H1 (cell line): Measurements from ENCODE around the gene PPM1L. TPM values are rescaled to one million over a fixed set of nuclear protein-coding genes. Genes with fewer than 3 reads are reported as not detected.
A peak's percentile ranks its signal among the peaks of the same experiment; 100 is the strongest.

Source experiments
- CTCF ChIA-PET: fragments of 300-600 bp; sonication (Branson Sonifier 250); formaldehyde crosslinking; loops from one replicate; lab custom pipeline; 2021; ENCODE audit not compliant: partially characterized antibody; lab: Charles Lee
- POLR2A ChIA-PET: fragments of 300-600 bp; sonication (Branson Sonifier 250); formaldehyde crosslinking; loops from one replicate; lab custom pipeline; 2021; ENCODE audit warnings: inconsistent platforms; ENCODE audit not compliant: partially characterized antibody; lab: Charles Lee
- DNase-seq, 2 experiments: peaks; one replicate each; pipeline versions ENCODE4 v3.0.0 to v3.0.0-alpha.2; 2010 to 2022; ENCODE audit warnings: low spot score in 2 of 2, low read depth in 1 of 2, mixed read lengths in 1 of 2
- FAIRE-seq: peaks from 2 replicates; lab custom pipeline; 2011; peaks lifted over from hg19 to GRCh38; lab: Jason Lieb, UNC
- H2AFZ ChIP-seq: 2 replicates; pipeline ENCODE4 v1.8.1; 2012; ENCODE audit warnings: low read length, inconsistent platforms
- H2AK5ac ChIP-seq: 2 replicates; pipeline ENCODE4 v1.6.1; 2013; ENCODE audit warnings: low read depth, low read length
- H2BK120ac ChIP-seq: replicated peaks from 2 replicates; pipeline ENCODE3; 2013; ENCODE audit warnings: low read depth, low read length, inconsistent platforms
- H2BK12ac ChIP-seq: 2 replicates; pipeline ENCODE4 v1.6.1; 2013; ENCODE audit warnings: low read depth, low read length
- H2BK15ac ChIP-seq: 2 replicates; pipeline ENCODE4 v1.6.1; 2013; ENCODE audit warnings: low read length
- H2BK20ac ChIP-seq: 2 replicates; pipeline ENCODE4 v1.6.1; 2013; ENCODE audit warnings: low read length
- H2BK5ac ChIP-seq: 2 replicates; pipeline ENCODE4 v1.6.1; 2013; ENCODE audit warnings: low read depth, low read length
- H3K14ac ChIP-seq: 2 replicates; pipeline ENCODE4 v1.6.1; 2013; ENCODE audit warnings: inconsistent platforms; ENCODE audit not compliant: insufficient read length
- H3K18ac ChIP-seq: 2 replicates; pipeline ENCODE4 v1.6.1; 2013; ENCODE audit warnings: low read length; ENCODE audit errors: extremely low read depth
- H3K23ac ChIP-seq: 2 replicates; pipeline ENCODE4 v1.6.1; 2013; ENCODE audit warnings: inconsistent platforms; ENCODE audit not compliant: insufficient read length
- H3K23me2 ChIP-seq: 2 replicates; pipeline ENCODE4 v1.6.1; 2013; ENCODE audit warnings: low read depth, low read length
- H3K27ac ChIP-seq: 2 replicates; pipeline ENCODE4 v1.6.1; 2011; ENCODE audit warnings: low read depth, low read length, inconsistent platforms
- H3K27me3 ChIP-seq, 4 experiments: replicated peaks in 1 of 4; 1 replicate in 1 of 4; 2 replicates in 3 of 4; pipeline versions ENCODE4 v1.6.1 to v1.8.1; 2011 to 2013; ENCODE audit warnings: low read length in 3 of 4, mild to moderate bottlenecking in 3 of 4, inconsistent platforms in 2 of 4, mixed read lengths in 2 of 4, moderate library complexity in 1 of 4; ENCODE audit not compliant: control insufficient read depth in 3 of 4, insufficient read depth in 3 of 4; ENCODE audit errors: extremely low read depth in 1 of 4
- H3K36me3 ChIP-seq, 4 experiments: 2 replicates each; pipeline versions ENCODE4 v1.6.1 to v1.8.1; 2011 to 2013; ENCODE audit warnings: mild to moderate bottlenecking in 4 of 4, low read length in 3 of 4, moderate library complexity in 2 of 4, control low read depth in 1 of 4, inconsistent platforms in 1 of 4; ENCODE audit not compliant: insufficient read depth in 4 of 4, control insufficient read depth in 2 of 4
- H3K4ac ChIP-seq: replicated peaks from 2 replicates; pipeline ENCODE3; 2013; ENCODE audit warnings: low read length, low read depth, mixed read lengths, inconsistent platforms; ENCODE audit not compliant: insufficient read length
- H3K4me1 ChIP-seq, 4 experiments: replicated peaks in 1 of 4; 1 replicate in 1 of 4; 2 replicates in 3 of 4; pipeline versions ENCODE4 v1.6.1 to v1.8.1; 2011 to 2013; ENCODE audit warnings: low read length in 3 of 4, inconsistent platforms in 2 of 4, mixed read lengths in 1 of 4; ENCODE audit not compliant: insufficient read depth in 4 of 4, control insufficient read depth in 3 of 4
- H3K4me2 ChIP-seq, 2 experiments: 2 replicates each; pipeline versions ENCODE4 v1.6.1 to v1.8.1; 2011 to 2013; ENCODE audit warnings: low read depth in 2 of 2, low read length in 2 of 2, control low read depth in 1 of 2, inconsistent platforms in 1 of 2, mild to moderate bottlenecking in 1 of 2; ENCODE audit not compliant: insufficient read depth in 1 of 2
- H3K4me3 ChIP-seq, 4 experiments: fragments of 200-600, 300-600 bp in 1 of 4; sonication (generic), shearing (Covaris generic), sonication (Bioruptor Twin) in 1 of 4; 2 replicates each; pipeline versions ENCODE4 v1.5.1 to v1.8.1; 2011 to 2016; ENCODE audit warnings: low read length in 4 of 4, low read depth in 3 of 4, control low read depth in 2 of 4, inconsistent platforms in 2 of 4, mild to moderate bottlenecking in 2 of 4, mixed read lengths in 1 of 4, moderate library complexity in 1 of 4; ENCODE audit not compliant: insufficient read depth in 2 of 4; ENCODE audit errors: extremely low read depth in 1 of 4
- H3K56ac ChIP-seq: replicated peaks from 2 replicates; pipeline ENCODE3; 2013; ENCODE audit warnings: low read depth, mild to moderate bottlenecking, mixed read lengths, low read length, inconsistent platforms; ENCODE audit not compliant: insufficient read length
- H3K79me1 ChIP-seq: 2 replicates; pipeline ENCODE4 v1.6.1; 2013; ENCODE audit warnings: low read depth, low read length, control low read depth
- H3K79me2 ChIP-seq, 2 experiments: 2 replicates each; pipeline versions ENCODE4 v1.6.1 to v1.8.1; 2012 to 2013; ENCODE audit warnings: low read length in 2 of 2, mild to moderate bottlenecking in 2 of 2, inconsistent platforms in 1 of 2; ENCODE audit not compliant: insufficient read depth in 2 of 2, control insufficient read depth in 1 of 2
- H3K9ac ChIP-seq, 4 experiments: replicated peaks in 1 of 4; 1 replicate in 1 of 4; 2 replicates in 3 of 4; pipeline versions ENCODE4 v1.6.1 to v1.8.1; 2011 to 2013; ENCODE audit warnings: low read depth in 3 of 4, low read length in 3 of 4, control low read depth in 2 of 4, mild to moderate bottlenecking in 2 of 4, moderate library complexity in 2 of 4, inconsistent platforms in 1 of 4; ENCODE audit errors: extremely low read depth in 1 of 4
- H3K9me3 ChIP-seq, 2 experiments: 2 replicates each; pipeline versions ENCODE4 v1.6.1 to v1.8.1; 2012 to 2013; ENCODE audit warnings: mild to moderate bottlenecking in 2 of 2, moderate library complexity in 2 of 2, control low read depth in 1 of 2, inconsistent platforms in 1 of 2, low read depth in 1 of 2, low read length in 1 of 2, mixed read lengths in 1 of 2; ENCODE audit not compliant: insufficient read depth in 2 of 2
- H4K20me1 ChIP-seq, 2 experiments: replicated peaks in 1 of 2; 2 replicates each; pipeline versions ENCODE3 to v1.8.1; 2011 to 2013; ENCODE audit warnings: inconsistent platforms in 2 of 2, low read length in 2 of 2, mild to moderate bottlenecking in 1 of 2; ENCODE audit not compliant: insufficient read depth in 2 of 2, control insufficient read depth in 1 of 2
- H4K5ac ChIP-seq: 2 replicates; pipeline ENCODE4 v1.6.1; 2013; ENCODE audit warnings: low read length, low read depth, mixed read lengths, inconsistent platforms; ENCODE audit not compliant: insufficient read length
- H4K8ac ChIP-seq: 2 replicates; pipeline ENCODE4 v1.8.0; 2013; ENCODE audit warnings: mild to moderate bottlenecking, moderate library complexity, low read length, inconsistent platforms; ENCODE audit not compliant: insufficient read depth; ENCODE audit errors: extremely low read depth
- H4K91ac ChIP-seq: replicated peaks from 2 replicates; pipeline ENCODE3; 2013; ENCODE audit warnings: low read length, mixed read lengths, inconsistent platforms; ENCODE audit not compliant: insufficient read length
- NRF1 ChIP-seq: IDR thresholded peaks from 2 replicates; pipeline ENCODE4 v1.6.1; 2011; ENCODE audit warnings: mild to moderate bottlenecking, low read depth, low read length, improper control_type of control experiment
- PHF8 ChIP-seq: fragments of 200-600 bp; sonication (generic); conservative IDR thresholded peaks from 2 replicates; pipeline ENCODE4 v1.7.1; 2012; ENCODE audit warnings: low read depth, mild to moderate bottlenecking, inconsistent platforms, low read length, moderate library complexity
- RAD21 ChIP-seq, 2 experiments: IDR thresholded peaks in 1 of 2; conservative IDR thresholded peaks in 1 of 2; 2 replicates each; pipeline ENCODE4 v1.6.1; 2011; ENCODE audit warnings: low read depth in 2 of 2, low read length in 2 of 2, improper control_type of control experiment in 1 of 2, inconsistent platforms in 1 of 2, mild to moderate bottlenecking in 1 of 2, moderate library complexity in 1 of 2
- SIX5 ChIP-seq: IDR thresholded peaks from 2 replicates; pipeline ENCODE4 v1.6.1; 2011; ENCODE audit warnings: mild to moderate bottlenecking, low read depth, low read length
- SP1 ChIP-seq: IDR thresholded peaks from 2 replicates; pipeline ENCODE4 v1.6.1; 2011; ENCODE audit warnings: low read depth, low read length
- TBP ChIP-seq: IDR thresholded peaks from 2 replicates; pipeline ENCODE4 v1.6.1; 2011; ENCODE audit warnings: low read depth, low read length, improper control_type of control experiment
- YY1 ChIP-seq: IDR thresholded peaks from 2 replicates; pipeline ENCODE4 v1.6.1; 2011; ENCODE audit warnings: low read depth, mild to moderate bottlenecking, low read length
- WGBS, 2 experiments: shearing (Covaris generic) in 1 of 2; methylation state at CpG; one replicate each; pipeline versions ENCODE4 v1.1.6 to v1.1.7; 2013 to 2015; ENCODE audit warnings: low lambda C conversion rate in 2 of 2, mixed read lengths in 2 of 2, inconsistent platforms in 1 of 2, low coverage in 1 of 2, missing lambda C conversion rate in 1 of 2; ENCODE audit not compliant: insufficient replicate concordance in 2 of 2, insufficient coverage in 1 of 2, insufficient read length in 1 of 2; ENCODE audit errors: extremely low coverage in 1 of 2, missing lambda C conversion rate in 1 of 2; 5-methylcytosine and 5-hydroxymethylcytosine counted together
- polyA plus RNA-seq, 7 experiments: library from polyadenylated mRNA; depleted of rRNA in 3 of 7; stranded (reverse) in 5 of 7; unstranded in 2 of 7; fragments of >200 nt in 5 of 7; fragments of 200-250 nt in 2 of 7; gene quantifications; 1 replicate in 5 of 7; 2 replicates in 1 of 7; 4 replicates in 1 of 7; pipeline versions ENCODE4 v1.2.1 to v1.2.3, GENCODE V29; 2011 to 2013; ENCODE audit warnings: missing spikeins in 2 of 7, mixed read lengths in 2 of 7
- total RNA-seq: library from RNA; stranded (reverse); fragmentation: NEBNext Ultra II Directional; extraction: Animal tissue kit (Norgen Biotek cat#: 25700); gene quantifications from 2 replicates; pipeline ENCODE4 v1.2.1, GENCODE V29; 2021
- TF ChIP-seq, protein P1 (sequence below): IDR thresholded peaks from 2 replicates; pipeline ENCODE4 v1.6.1; 2011; ENCODE audit warnings: low read depth, mild to moderate bottlenecking, low read length; ENCODE audit not compliant: insufficient read depth
- TF ChIP-seq, protein P2 (sequence below): IDR thresholded peaks from 2 replicates; pipeline ENCODE4 v1.6.1; 2012; ENCODE audit warnings: inconsistent platforms

Gene PPM1L
- total and polyA plus RNA-seq, 2 of the 8 experiments (the other 6 are each of a cell fraction or from before 2014, with no cell fraction given) = 2.8 to 18.1 TPM

DNA sequence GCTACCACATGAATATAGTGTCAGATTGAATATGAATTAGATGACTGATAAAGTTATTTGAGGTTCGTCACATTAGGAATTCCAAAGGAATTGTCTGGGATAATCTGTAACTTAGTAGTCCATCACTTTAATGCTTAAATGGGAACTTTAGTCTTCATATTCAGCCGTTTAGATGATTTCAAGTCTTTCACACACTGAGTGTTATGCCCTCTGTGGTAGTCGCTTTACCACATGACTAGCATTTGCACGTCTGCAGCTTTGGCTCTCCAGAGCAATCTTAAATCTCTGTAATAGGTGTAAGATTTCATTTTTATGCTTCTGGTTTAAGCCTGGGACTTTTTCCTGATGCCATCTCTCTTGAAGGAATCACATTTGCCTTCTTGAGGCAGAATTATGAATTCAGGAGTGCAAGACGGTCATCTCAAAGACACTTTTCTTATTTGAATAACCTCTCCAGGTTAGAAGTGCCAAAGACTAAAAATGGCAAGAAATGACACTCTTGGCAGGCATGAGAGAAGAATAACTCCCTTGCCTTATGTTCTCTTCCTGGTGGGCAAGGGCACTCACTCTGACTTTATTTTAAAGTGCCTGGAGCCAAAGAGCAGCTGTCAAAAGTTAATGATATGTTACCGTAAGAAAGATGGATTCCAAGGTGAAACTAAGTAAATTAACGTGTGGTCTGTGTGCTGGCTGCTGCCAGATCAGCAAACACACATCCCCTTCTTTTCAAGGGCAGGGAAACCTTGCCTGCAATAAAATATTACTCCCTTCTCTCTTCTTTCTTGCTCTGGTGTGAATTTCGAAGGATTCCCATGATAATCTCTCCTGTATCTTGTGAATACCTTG is 195.8 kb downstream of the PPM1L start:
- POLR2A ChIA-PET = no interaction called here
- no peak for TF ChIP-seq PHF8
- TF ChIP-seq RAD21 (IDR thresholded peaks at IDR 0.05 in 1 of 2, conservative IDR thresholded peaks at IDR 0.05 in 1 of 2; ENCODE audit: low read depth in 2 of 2, low read length in 2 of 2) = no peak
- no peak for TF ChIP-seq TBP
- TF ChIP-seq, protein P1, sequence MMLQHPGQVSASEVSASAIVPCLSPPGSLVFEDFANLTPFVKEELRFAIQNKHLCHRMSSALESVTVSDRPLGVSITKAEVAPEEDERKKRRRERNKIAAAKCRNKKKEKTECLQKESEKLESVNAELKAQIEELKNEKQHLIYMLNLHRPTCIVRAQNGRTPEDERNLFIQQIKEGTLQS = no peak
- TF ChIP-seq YY1 = no peak
- no peak for TF ChIP-seq SIX5
- TF ChIP-seq, protein P2, sequence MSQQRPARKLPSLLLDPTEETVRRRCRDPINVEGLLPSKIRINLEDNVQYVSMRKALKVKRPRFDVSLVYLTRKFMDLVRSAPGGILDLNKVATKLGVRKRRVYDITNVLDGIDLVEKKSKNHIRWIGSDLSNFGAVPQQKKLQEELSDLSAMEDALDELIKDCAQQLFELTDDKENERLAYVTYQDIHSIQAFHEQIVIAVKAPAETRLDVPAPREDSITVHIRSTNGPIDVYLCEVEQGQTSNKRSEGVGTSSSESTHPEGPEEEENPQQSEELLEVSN = no peak
- TF ChIP-seq NRF1 = no peak
- TF ChIP-seq SP1 = no peak

More for the DNA sequence above, 195.8 kb downstream of the PPM1L start:
- Histone ChIP-seq H4K5ac (no peak overlapping the region), H3K56ac (no peak overlapping the region), H3K9ac (0 out of 7 replicates have a peak overlapping the region, but pooled peaks of 1 of the 4 experiments have one; percentile 17), H3K23ac (no peak overlapping the region), H3K4me3 (no peak overlapping the region), H3K4ac (no peak overlapping the region), H2BK12ac (no peak overlapping the region), H2AK5ac (no peak overlapping the region), H4K20me1 (no peaks in the 10 kb centered on the region), H2BK5ac (no peak overlapping the region), H2AFZ (no peak overlapping the region), H3K23me2 (no peaks in the 10 kb centered on the region), H2BK15ac (no peak overlapping the region), H3K79me2 (no peaks in the 10 kb centered on the region), H3K4me2 (no peak overlapping the region), H3K36me3 (no peaks in the 10 kb centered on the region), H3K9me3 (no peaks in the 10 kb centered on the region), H3K18ac (no peak overlapping the region), H4K91ac (no peak overlapping the region), H3K27me3 (no peaks in the 10 kb centered on the region), H4K8ac (no peak overlapping the region), H3K4me1 (peaks cover 0 to 4% (median 0%) of the 10 kb centered on the region in 4 experiments; a peak in 1 of 7 replicates), H3K79me1 (no peaks in the 10 kb centered on the region), H2BK20ac (no peak overlapping the region), H3K27ac (no peak overlapping the region), H2BK120ac (no peak overlapping the region), H3K14ac (no peak overlapping the region)
- no peak for DNase-seq
- WGBS, 2 experiments = 90% methylated on average over 8 of the region's 8 CpGs; no CpG with 5 or more reads in 1 of the 2 experiments
- no peak for FAIRE-seq
- CTCF ChIA-PET = interaction anchor here (0.8 kb wide), 1 partner anchor 717 kb away, joined by 3 read pairs; no protein-coding TSS in a partner anchor
